Neural progenitor cell (in vitro differentiated cells): ENCODE data around the gene XKR8. TPM values are rescaled to one million over a fixed set of nuclear protein-coding genes. Genes with fewer than 3 reads are reported as not detected.
A peak's percentile ranks its signal among the peaks of the same experiment; 100 is the strongest.

ENCODE experiments used
- DNase-seq: peaks from one replicate; pipeline ENCODE4 v3.0.0-alpha.2; 2016; ENCODE audit warnings: low spot score
- H2AFZ ChIP-seq: fragments of 200-600 bp; sonication (generic); replicated peaks from 2 replicates; pipeline ENCODE4 v1.6.1; 2016; ENCODE audit warnings: antibody characterized with exemption
- H3F3A ChIP-seq: fragments of 200-600 bp; sonication (generic); 2 replicates; pipeline ENCODE4 v1.6.1; 2016; ENCODE audit warnings: antibody characterized with exemption, low read depth
- H3K27ac ChIP-seq: fragments of 200-600 bp; sonication (generic); 2 replicates; pipeline ENCODE4 v1.5.1; 2016; ENCODE audit warnings: mild to moderate bottlenecking
- H3K27me3 ChIP-seq: fragments of 200-600 bp; sonication (generic); 2 replicates; pipeline ENCODE4 v1.6.1; 2016; ENCODE audit warnings: mild to moderate bottlenecking, moderate library complexity
- H3K36me3 ChIP-seq: fragments of 200-600 bp; sonication (generic); 2 replicates; pipeline ENCODE4 v1.5.1; 2016
- H3K4me1 ChIP-seq: fragments of 200-600 bp; sonication (generic); 2 replicates; pipeline ENCODE4 v1.6.1; 2016; ENCODE audit warnings: mixed run types
- H3K4me2 ChIP-seq: fragments of 200-600 bp; sonication (generic); 2 replicates; pipeline ENCODE4 v1.6.1; 2016
- H3K4me3 ChIP-seq: fragments of 200-600 bp; sonication (generic); 2 replicates; pipeline ENCODE4 v1.5.1; 2016
- H3K79me2 ChIP-seq: fragments of 200-600 bp; sonication (generic); 2 replicates; pipeline ENCODE4 v1.6.1; 2016; ENCODE audit warnings: low read depth
- H3K9ac ChIP-seq: fragments of 200-600 bp; sonication (generic); 2 replicates; pipeline ENCODE4 v1.6.1; 2016
- H3K9me3 ChIP-seq: fragments of 200-600 bp; sonication (generic); 2 replicates; pipeline ENCODE4 v1.5.1; 2016; ENCODE audit warnings: low read depth
- H4K20me1 ChIP-seq: fragments of 200-600 bp; sonication (generic); 2 replicates; pipeline ENCODE4 v1.6.1; 2016; ENCODE audit warnings: low read depth
- H3K27ac Mint-ChIP-seq: 3 replicates; pipeline ENCODE4 v1.8.0; 2021; ENCODE audit warnings: mixed read lengths
- H3K27me3 Mint-ChIP-seq: 2 replicates; pipeline ENCODE4 v1.8.0; 2022; ENCODE audit warnings: low read depth, mild to moderate bottlenecking, inconsistent platforms, moderate library complexity, mixed read lengths; ENCODE audit not compliant: insufficient read depth
- H3K36me3 Mint-ChIP-seq: 3 replicates; pipeline ENCODE4 v1.8.0; 2021; ENCODE audit warnings: mixed read lengths
- H3K4me1 Mint-ChIP-seq: 3 replicates; pipeline ENCODE4 v1.8.0; 2021; ENCODE audit warnings: mixed read lengths
- H3K4me3 Mint-ChIP-seq: 3 replicates; pipeline ENCODE4 v1.8.0; 2021; ENCODE audit warnings: mild to moderate bottlenecking, moderate library complexity, mixed read lengths
- H3K9me3 Mint-ChIP-seq: 3 replicates; pipeline ENCODE4 v1.8.0; 2020; ENCODE audit warnings: mixed read lengths
- EZH2 ChIP-seq: fragments of 200-600 bp; sonication (generic); IDR thresholded peaks from 2 replicates; pipeline ENCODE4 v1.6.1; 2017; ENCODE audit warnings: antibody characterized with exemption, mild to moderate bottlenecking, moderate library complexity
- EZH2phosphoT487 ChIP-seq: fragments of 200-600 bp; sonication (generic); IDR thresholded peaks from 2 replicates; pipeline ENCODE4 v1.6.1; 2017; ENCODE audit warnings: antibody characterized with exemption
- total RNA-seq: library from RNA; depleted of rRNA; stranded (reverse); fragments of >200 nt; gene quantifications from 2 replicates; pipeline ENCODE4 v1.2.3, GENCODE V29; 2015; ENCODE audit warnings: low replicate concordance
- TF ChIP-seq, protein P1 (sequence below): fragments of 200-600 bp; sonication (generic); IDR thresholded peaks from 2 replicates; pipeline ENCODE4 v1.5.1; 2017; ENCODE audit warnings: antibody characterized with exemption, mild to moderate bottlenecking

The XKR8 gene
- total RNA-seq, 1 donor from 2014 or later = 4.3 TPM

DNA sequence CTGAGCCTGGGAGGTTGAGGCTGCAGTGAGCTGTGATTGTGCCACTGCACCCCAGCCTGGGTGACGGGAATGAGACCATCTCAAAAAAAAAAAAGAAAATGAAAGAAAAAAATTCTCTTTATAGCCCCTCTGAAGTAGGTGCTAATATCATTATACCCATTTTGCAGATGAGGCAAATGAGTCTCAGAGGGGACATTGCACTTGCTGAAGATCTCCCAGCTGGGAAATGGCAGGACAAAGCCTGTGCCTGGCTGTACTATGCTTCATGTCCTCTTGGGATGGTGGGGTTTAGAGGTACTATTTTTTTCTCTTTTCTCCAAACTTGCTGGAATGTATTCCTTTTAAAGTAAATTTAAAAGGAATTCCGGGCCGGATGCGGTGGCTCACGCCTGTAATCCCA lies 23.4 kb upstream of the XKR8 start:
- Histone ChIP-seq H3K79me2 (no peaks in the 10 kb centered on the region), H3K4me1 (peaks cover 23% of the 10 kb centered on the region), H2AFZ (no peak overlapping the region), H3K9me3 (no peaks in the 10 kb centered on the region), H3F3A (peaks cover 29% of the 10 kb centered on the region), H3K36me3 (no peaks in the 10 kb centered on the region), H3K4me2 (no peak overlapping the region), H4K20me1 (no peaks in the 10 kb centered on the region), H3K9ac (no peak overlapping the region), H3K27ac (no peak overlapping the region), H3K4me3 (no peak overlapping the region), H3K27me3 (peaks cover 14% of the 10 kb centered on the region)
- H3K27me3 Mint-ChIP-seq = peaks cover 19% of the 10 kb centered on the region
- no peak for DNase-seq
- H3K27ac Mint-ChIP-seq = no peak overlapping the region
- no peaks in the 10 kb centered on the region for H3K36me3 Mint-ChIP-seq
- peaks cover 13% of the 10 kb centered on the region for H3K4me1 Mint-ChIP-seq
- no peak overlapping the region for H3K4me3 Mint-ChIP-seq
- TF ChIP-seq EZH2phosphoT487 (peak; percentile 9), EZH2 (no peak)
- TF ChIP-seq, protein P1, sequence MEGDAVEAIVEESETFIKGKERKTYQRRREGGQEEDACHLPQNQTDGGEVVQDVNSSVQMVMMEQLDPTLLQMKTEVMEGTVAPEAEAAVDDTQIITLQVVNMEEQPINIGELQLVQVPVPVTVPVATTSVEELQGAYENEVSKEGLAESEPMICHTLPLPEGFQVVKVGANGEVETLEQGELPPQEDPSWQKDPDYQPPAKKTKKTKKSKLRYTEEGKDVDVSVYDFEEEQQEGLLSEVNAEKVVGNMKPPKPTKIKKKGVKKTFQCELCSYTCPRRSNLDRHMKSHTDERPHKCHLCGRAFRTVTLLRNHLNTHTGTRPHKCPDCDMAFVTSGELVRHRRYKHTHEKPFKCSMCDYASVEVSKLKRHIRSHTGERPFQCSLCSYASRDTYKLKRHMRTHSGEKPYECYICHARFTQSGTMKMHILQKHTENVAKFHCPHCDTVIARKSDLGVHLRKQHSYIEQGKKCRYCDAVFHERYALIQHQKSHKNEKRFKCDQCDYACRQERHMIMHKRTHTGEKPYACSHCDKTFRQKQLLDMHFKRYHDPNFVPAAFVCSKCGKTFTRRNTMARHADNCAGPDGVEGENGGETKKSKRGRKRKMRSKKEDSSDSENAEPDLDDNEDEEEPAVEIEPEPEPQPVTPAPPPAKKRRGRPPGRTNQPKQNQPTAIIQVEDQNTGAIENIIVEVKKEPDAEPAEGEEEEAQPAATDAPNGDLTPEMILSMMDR = no peak
- H3K9me3 Mint-ChIP-seq = no peaks in the 10 kb centered on the region

DNA sequence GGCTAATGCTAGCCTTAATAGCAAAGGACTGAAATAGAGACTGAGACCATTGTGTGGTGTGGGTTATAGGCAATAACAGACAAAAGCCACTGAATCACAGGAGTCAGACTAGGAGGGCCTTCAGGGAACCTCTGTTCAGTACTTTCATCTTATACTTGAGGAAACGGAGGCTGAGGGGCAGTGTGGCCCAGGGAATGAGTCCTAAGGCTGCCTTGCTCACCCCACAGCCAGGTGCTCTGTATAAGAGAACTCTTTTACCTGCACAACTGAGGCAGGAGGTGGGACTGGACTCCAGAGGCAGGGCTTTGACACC lies 22.3 kb upstream of the XKR8 start:
- H3K4me3 Mint-ChIP-seq = no peak overlapping the region
- Histone ChIP-seq H3K4me3 (no peak overlapping the region), H3K4me2 (peak overlapping the region; percentile 49), H3K27ac (no peak overlapping the region), H3K4me1 (peaks cover 23% of the 10 kb centered on the region), H3K27me3 (peaks cover 14% of the 10 kb centered on the region), H2AFZ (no peak overlapping the region), H3K9me3 (no peaks in the 10 kb centered on the region), H3K36me3 (no peaks in the 10 kb centered on the region), H3K79me2 (no peaks in the 10 kb centered on the region), H3F3A (peaks cover 29% of the 10 kb centered on the region), H3K9ac (no peak overlapping the region), H4K20me1 (no peaks in the 10 kb centered on the region)
- H3K36me3 Mint-ChIP-seq = no peaks in the 10 kb centered on the region
- peaks cover 17% of the 10 kb centered on the region for H3K27me3 Mint-ChIP-seq
- H3K4me1 Mint-ChIP-seq = peaks cover 13% of the 10 kb centered on the region
- no peak for DNase-seq
- no peaks in the 10 kb centered on the region for H3K9me3 Mint-ChIP-seq
- TF ChIP-seq, protein P1 = no peak
- no peak for TF ChIP-seq EZH2
- TF ChIP-seq EZH2phosphoT487 = no peak
- no peak overlapping the region for H3K27ac Mint-ChIP-seq

DNA sequence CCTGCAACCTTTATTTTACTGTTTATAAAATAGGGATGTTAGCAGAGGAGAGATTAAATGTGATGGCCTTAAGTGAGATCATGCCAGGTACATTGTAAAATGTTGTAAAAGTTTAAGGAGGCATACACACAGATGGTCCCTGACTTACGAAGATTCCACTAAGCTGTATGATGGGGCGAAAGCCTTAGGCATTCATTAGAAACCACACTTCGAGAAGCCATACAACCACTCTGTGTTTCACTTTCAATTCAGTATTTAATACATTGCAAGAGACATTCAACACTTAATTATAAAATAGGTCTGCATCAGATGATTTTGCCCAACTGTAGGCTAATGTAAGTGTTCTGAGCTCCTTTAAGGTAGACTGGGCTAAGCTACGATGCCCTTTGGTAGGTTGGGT lies 21.3 kb upstream of the XKR8 start:
- no peaks in the 10 kb centered on the region for H3K79me2 ChIP-seq

More for the DNA sequence above, 21.3 kb upstream of the XKR8 start:
- Mint-ChIP-seq H3K27me3 (peaks cover 19% of the 10 kb centered on the region), H3K36me3 (no peaks in the 10 kb centered on the region), H3K4me1 (peaks cover 16% of the 10 kb centered on the region), H3K9me3 (no peaks in the 10 kb centered on the region), H3K27ac (no peak overlapping the region), H3K4me3 (no peak overlapping the region)
- Histone ChIP-seq H4K20me1 (no peaks in the 10 kb centered on the region), H3F3A (peaks cover 29% of the 10 kb centered on the region), H2AFZ (no peak overlapping the region), H3K9ac (no peak overlapping the region), H3K4me3 (no peak overlapping the region), H3K27ac (no peak overlapping the region), H3K27me3 (peaks cover 14% of the 10 kb centered on the region), H3K9me3 (no peaks in the 10 kb centered on the region), H3K4me2 (no peak overlapping the region), H3K4me1 (peaks cover 23% of the 10 kb centered on the region), H3K36me3 (no peaks in the 10 kb centered on the region)
- DNase-seq = no peak
- TF ChIP-seq EZH2 (no peak), EZH2phosphoT487 (no peak)
- TF ChIP-seq, protein P1 = no peak
